ENCODE measurements around the gene PTPRA.
"Not testable (repeated sequence)": the region's sequence is repeated elsewhere in the genome, so short reads cannot be mapped to it uniquely, and the experiment has no call there.

Gene PTPRA

GRCh38 chr20:2984028-2984501 lies 110.8 kb downstream of the PTPRA start:
- in situ Hi-C loops (cut with HindIII; ENCODE audit: low sequenced_read_pairs) = no loop called here

- in situ Hi-C loops (cut with HindIII; ENCODE audit: low sequenced_read_pairs) = no loop called here
Observed at GRCh38 chr20:2984956-2985661, 111.8 kb downstream of the PTPRA start.

DNA sequence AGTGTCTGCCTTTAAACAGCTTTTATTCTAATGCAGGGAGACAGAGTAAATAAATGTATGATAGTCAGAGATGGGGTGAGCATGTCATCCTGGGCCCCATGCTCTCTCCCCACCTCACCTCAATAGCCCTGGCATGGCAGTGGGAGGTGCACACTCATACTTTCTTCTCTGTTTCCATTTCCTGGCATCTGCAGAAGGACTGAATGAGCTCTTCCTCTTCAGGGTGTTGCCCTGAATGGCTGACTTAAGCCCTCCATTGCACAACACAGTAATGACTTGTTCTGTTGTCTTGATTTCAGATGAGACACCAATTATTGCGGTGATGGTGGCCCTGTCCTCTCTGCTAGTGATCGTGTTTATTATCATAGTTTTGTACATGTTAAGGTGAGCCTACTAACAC lies 113.2 kb downstream of the PTPRA start:
- in situ Hi-C loops (cut with HindIII; ENCODE audit: low sequenced_read_pairs) = no loop called here

- in situ Hi-C loops (cut with HindIII; ENCODE audit: low sequenced_read_pairs) = no loop called here
Observed at GRCh38 chr20:2987861-2988260, 114.6 kb downstream of the PTPRA start.

- in situ Hi-C loops (cut with HindIII; ENCODE audit: low sequenced_read_pairs) = no loop called here
Observed at GRCh38 chr20:2991532-2991931, 118.3 kb downstream of the PTPRA start.

GRCh38 chr20:2993250-2993649 lies 120.0 kb downstream of the PTPRA start:
- in situ Hi-C loops (cut with HindIII; ENCODE audit: low sequenced_read_pairs) = no loop called here

DNA sequence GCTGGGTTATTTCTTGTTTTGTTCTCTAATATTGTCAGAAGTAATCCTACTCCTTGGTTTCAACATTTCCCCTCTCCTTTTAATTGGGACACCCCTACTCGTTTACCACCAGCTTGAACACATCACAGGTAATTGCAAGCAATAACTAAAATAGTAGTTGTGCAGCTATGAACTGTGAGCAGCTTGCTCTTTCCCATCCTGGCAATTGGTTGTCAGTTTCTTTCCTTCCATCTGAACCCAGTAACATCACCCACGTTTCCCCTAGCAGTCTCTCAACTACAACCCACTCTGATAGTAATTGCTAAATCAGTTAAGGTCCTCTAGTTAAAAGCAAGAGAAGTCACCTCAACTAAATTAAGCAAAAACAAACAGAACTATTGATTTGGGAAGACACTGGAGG lies 122.5 kb downstream of the PTPRA start:
- in situ Hi-C loops (cut with HindIII; ENCODE audit: low sequenced_read_pairs) = no loop called here

- in situ Hi-C loops (cut with HindIII; ENCODE audit: low sequenced_read_pairs) = no loop called here
Observed at GRCh38 chr20:2998728-2999127, 125.4 kb downstream of the PTPRA start.

- in situ Hi-C loops (cut with HindIII; ENCODE audit: low sequenced_read_pairs) = no loop called here
Observed at GRCh38 chr20:3000852-3001523, 127.7 kb downstream of the PTPRA start.

DNA sequence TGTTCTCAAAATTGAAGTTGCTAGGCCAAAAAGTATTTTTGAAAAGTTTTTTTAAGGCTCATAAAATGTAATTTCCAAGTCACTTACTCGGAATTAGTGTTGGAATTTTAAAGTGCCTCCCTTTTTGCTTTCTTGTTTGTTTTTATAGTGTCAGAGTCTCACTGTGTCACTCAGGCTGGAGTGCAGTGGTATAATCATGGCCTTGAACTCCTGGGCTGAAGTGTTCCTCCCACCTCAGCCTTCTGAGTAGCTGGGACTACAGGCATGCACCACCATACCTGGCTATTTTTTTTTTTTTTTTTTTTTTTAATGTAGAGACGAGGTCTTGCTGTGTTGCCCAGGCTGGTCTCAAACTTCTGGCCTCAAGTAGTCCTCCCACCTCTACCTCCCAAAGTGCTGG lies 130.1 kb downstream of the PTPRA start:
- in situ Hi-C loops (cut with HindIII; ENCODE audit: low sequenced_read_pairs) = no loop called here

GRCh38 chr20:3010985-3011723 lies 137.9 kb downstream of the PTPRA start:
- in situ Hi-C loops (cut with HindIII; ENCODE audit: low sequenced_read_pairs) = no loop called here

- in situ Hi-C loops (cut with HindIII; ENCODE audit: low sequenced_read_pairs) = no loop called here
Observed at GRCh38 chr20:3011752-3012151, 138.5 kb downstream of the PTPRA start.

DNA sequence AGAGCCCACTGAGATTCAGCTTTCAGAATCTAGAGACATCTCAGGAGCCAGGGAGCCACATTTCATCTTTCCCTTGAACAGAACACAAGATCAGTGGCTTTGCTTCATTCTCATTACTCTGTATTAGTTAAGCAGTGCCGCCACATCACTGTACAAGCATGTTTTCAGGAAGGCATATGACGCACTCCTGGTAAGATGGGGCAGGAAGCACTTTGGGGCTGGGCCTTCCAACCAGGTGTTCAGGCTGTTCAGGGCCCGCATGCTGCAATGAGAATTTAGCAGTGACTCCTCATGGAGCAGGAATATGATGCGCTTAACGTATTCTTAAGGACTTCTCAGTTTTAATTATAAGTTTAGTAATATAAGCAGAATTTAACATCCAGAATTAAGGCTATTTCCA lies 140.5 kb downstream of the PTPRA start:
- in situ Hi-C loops (cut with HindIII; ENCODE audit: low sequenced_read_pairs) = no loop called here

- in situ Hi-C loops (cut with HindIII; ENCODE audit: low sequenced_read_pairs) = no loop called here
Observed at GRCh38 chr20:3014179-3014578, 140.9 kb downstream of the PTPRA start.

GRCh38 chr20:3014662-3015061 lies 141.4 kb downstream of the PTPRA start:
- in situ Hi-C loops (cut with HindIII; ENCODE audit: low sequenced_read_pairs) = no loop called here

DNA sequence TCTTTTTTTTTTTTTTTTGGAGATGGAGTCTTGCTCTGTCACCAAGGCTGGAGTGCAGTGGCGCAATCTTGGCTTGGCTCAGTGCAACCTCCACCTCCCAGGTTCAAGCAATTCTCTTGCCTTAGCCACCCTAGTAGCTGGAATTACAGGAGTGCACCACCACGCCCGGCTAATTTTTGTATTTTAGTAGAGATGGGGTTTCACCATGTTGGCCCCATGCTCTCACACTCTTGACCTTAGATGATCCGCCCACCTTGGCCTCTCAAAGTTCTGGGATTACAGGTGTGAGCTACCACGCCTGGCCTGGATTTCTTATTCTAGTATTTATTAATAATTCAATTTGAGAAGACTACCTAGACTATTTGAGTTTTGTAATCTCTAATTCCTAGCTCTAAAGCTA lies 142.0 kb downstream of the PTPRA start:
- in situ Hi-C loops (cut with HindIII; ENCODE audit: low sequenced_read_pairs) = not testable (repeated sequence)

DNA sequence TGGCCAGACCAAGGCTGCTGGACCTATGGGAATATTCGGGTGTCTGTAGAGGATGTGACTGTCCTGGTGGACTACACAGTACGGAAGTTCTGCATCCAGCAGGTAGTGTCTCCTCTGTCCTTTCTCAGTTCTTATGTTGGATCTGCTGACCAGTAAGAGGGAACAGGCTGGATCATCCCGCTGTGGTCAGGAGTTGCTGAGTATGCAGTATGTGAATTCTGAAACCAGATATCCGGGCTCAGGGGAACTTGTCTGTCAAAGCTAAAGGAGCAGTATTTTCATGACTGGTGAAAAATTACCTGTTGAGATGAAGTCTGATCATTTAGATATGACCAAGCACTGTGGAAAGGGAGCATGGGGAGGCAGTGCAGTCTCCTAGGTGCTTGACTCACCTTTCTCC lies 148.0 kb downstream of the PTPRA start:
- in situ Hi-C loops (cut with HindIII; ENCODE audit: low sequenced_read_pairs) = no loop called here

DNA sequence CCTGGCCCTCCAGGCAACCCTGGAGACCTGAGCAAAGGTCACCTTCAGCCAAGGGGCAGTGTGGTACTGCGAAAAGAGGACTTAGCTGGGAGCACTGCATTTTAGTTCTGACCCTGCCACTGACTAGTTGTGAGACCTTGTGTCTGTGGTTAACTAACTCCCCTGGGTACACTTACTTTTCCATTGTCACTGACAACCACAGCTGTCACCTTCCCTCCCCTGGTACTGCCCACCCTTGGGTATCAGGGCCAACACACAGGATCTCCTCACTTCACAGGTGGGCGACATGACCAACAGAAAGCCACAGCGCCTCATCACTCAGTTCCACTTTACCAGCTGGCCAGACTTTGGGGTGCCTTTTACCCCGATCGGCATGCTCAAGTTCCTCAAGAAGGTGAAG lies 148.5 kb downstream of the PTPRA start:
- in situ Hi-C loops (cut with HindIII; ENCODE audit: low sequenced_read_pairs) = no loop called here

GRCh38 chr20:3022559-3023490 lies 149.5 kb downstream of the PTPRA start:
- in situ Hi-C loops (cut with HindIII; ENCODE audit: low sequenced_read_pairs) = not testable (repeated sequence)

DNA sequence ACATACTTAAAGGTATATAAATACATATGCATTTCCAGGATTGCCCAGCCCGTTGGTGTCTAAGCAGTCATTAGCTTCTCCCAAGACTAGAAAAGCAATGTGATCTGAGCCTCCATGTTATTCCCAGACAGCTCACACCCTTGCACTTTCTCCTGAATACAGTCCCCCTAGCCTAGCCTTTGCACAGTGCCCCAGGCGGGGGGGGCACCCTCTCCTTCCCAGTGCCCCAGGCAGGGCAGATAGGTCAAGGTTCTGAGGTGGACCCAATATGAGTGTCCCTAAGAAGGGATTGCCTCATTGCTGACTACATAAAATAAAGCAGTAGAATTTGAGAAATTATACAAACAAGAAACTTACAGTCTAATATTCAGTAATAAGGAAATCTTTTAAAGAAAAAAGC lies 154.7 kb downstream of the PTPRA start:
- in situ Hi-C loops (cut with HindIII; ENCODE audit: low sequenced_read_pairs) = no loop called here

Measured in DLD1 (cell line).